ENCODE measurements around the gene NUMB.

GRCh38 chr14:73503648-73504047 is 45.3 kb upstream of the NUMB start:
- no peak for TF ChIP-seq POLR2A (IDR thresholded peaks at IDR 0.05; ENCODE audit: low read depth)
- no peak for TF ChIP-seq CTCF (IDR thresholded peaks at IDR 0.05)

Measured in esophagus muscularis mucosa (tissue), 3 donors.